ENCODE results near the gene ARHGEF28.

- TF ChIP-seq EZH2 (IDR thresholded peaks at IDR 0.05; ENCODE audit: borderline replicate concordance) (no peak), CTCF (IDR thresholded peaks at IDR 0.05; ENCODE audit: poor library complexity) (no peak)
These were observed 65.5 kb downstream of the ARHGEF28 start for GRCh38 chr5:73691302-73692080.
